Muscle of back (tissue), 11 donors: ENCODE measurements around the gene FZD4. TPM values are rescaled to one million over a fixed set of nuclear protein-coding genes. Genes with fewer than 3 reads are reported as not detected.
"Not testable (repeated sequence)": the region's sequence is repeated elsewhere in the genome, so short reads cannot be mapped to it uniquely, and the experiment has no call there.

Experiments used
- DNase-seq, 3 donors: peaks; one replicate each; pipeline versions ENCODE4 v3.0.0 to v3.0.0-alpha.2; 2013
- polyA plus RNA-seq, 10 donors: library from polyadenylated mRNA; unstranded; fragments of 120-200 nt; gene quantifications; one replicate each; pipeline ENCODE4 v1.2.1, GENCODE V29; 2013; ENCODE audit not compliant: insufficient read length in 10 of 10

The FZD4 gene
- polyA plus RNA-seq, 10 donors = 31.5 to 45.4 (median 36.5) TPM

DNA sequence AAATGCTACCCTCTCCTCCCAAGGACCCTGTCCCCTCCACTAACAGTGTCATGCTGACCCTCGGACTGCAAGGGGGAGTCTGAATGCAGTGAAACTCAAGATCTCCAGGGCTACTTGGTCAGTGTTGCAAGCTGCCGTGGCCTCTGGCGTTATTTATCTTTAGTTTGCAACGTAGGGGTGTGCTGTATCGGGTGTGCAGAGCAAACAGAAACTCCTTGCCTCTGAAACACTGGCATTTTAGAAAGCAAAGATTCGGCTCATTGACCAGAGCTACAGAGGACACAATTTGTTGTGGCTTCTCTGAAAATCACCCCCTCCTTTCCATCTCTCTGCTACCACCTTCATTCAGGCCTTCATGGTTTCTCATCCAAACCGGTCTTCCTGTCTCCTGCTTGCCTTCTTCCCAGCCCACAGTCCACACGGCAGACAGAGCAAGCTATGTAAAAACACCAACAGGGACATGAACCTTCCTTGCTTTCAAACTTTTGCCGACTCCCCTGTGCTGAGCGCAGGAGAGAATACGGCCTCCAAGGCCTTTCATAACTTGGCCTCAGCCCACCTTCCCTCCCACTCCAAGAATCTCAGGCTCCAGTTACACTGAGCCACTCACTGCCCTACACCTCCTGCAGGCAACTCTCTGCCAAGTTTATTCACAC, 14.9 kb downstream of the FZD4 start:
- DNase-seq = peak in 2 of 3 donors; percentile 74 to 86

DNA sequence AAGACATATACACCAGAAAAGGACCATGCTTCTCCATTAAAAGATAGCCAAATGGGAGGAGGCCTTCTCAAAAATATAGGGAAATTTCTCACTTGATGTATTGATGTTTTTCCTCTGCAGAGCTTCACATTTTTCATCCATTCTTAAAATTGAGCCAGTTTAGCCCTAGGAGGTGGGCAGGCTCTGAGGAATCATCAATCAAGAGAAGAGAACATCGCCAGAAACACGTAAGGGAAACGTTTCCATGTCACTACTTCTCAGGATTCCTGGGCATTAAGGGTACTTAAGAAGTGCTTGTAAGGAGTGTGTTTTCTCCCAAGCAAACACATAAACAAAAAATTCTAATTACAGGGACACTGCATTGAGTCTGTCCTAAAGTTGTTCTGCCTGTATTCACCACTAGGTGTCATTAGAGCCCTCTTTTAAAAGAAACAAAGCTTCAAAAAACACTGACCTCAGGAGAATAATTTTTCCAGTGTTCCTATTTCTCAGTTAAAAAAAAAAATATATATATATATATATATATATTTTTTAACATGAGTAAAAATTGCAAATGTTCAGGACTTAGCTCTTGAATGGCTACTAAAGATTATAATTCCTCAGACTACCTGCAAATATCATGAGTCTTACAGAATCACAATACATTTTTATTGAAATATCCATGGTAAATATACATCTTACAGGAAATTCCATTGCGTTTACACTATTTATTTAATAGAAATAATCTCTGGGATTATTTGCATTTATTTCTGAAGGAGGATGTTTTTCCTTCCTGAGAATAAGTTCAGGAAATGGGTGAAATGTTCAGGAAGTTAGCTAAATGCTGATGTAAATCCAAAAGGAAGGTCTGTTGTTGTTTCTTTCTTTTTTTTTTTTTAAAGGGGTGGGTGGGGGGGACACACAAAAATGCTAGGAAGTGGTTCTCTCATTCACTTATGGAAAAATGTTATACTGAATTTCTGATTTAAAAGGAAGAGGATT, 16.0 kb downstream of the FZD4 start:
- DNase-seq = peak in 2 of 3 donors; percentile 67 to 84

DNA sequence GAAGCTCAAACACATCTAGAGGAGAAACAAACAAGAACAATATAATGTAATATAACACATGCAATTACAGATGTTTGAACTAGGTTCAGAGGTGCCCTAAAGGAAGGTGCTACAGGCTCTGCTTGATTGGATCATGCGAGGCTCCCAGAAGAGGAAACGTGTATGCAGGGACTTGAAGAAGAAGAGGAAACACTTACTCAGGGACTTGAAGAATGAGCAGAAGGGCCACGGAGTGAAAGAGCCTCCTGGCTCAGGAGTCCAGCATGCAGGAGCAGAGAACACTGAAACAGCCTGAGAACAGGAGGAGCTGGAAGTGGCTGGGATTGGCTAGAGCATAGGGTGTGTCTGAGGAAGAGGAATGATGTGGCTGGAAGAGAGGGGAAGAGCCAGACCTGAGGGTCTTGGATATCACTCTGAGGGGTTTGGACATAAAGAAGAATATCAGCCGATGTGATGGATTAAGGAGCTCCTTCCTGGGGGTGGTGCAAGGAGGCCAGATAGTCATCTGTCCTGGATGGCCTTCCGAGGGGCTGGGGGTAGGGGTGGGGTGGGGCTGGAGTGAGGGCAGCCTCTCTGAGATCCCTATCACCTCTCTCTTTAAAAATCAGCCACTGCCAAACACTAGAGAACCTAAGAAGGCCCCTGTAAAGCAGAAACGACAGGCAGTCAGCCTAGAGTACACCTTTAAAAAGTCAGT, 16.8 kb downstream of the FZD4 start:
- DNase-seq = no peak

DNA sequence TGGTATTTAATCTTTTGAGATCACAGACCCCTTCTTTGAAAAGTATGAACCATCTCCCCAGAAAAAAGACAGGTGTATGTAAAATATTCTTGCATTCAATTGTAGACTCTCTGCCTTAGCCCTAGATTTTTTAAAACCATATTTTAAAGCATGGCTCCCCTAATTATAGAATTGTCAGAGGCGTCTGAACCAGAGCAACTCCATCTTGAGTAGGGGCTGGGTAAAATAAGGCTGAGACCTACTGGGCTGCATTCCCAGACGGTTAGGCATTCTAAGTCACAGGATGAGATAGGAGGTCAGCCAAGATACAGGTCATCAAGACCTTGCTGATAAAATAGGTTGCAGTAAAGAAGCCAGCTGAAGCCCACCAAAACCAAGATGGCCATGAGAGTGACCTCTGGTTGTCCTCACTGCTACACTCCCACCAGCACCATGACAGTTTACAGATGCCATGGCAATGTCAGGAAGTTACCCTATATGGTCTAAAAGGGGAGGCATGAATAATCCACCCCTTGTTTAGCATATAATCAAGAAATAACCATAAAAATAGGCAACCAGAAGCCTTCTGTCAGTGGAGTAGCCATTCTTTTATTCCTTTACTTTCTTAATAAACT, 17.9 kb downstream of the FZD4 start:
- DNase-seq = not testable (repeated sequence)

DNA sequence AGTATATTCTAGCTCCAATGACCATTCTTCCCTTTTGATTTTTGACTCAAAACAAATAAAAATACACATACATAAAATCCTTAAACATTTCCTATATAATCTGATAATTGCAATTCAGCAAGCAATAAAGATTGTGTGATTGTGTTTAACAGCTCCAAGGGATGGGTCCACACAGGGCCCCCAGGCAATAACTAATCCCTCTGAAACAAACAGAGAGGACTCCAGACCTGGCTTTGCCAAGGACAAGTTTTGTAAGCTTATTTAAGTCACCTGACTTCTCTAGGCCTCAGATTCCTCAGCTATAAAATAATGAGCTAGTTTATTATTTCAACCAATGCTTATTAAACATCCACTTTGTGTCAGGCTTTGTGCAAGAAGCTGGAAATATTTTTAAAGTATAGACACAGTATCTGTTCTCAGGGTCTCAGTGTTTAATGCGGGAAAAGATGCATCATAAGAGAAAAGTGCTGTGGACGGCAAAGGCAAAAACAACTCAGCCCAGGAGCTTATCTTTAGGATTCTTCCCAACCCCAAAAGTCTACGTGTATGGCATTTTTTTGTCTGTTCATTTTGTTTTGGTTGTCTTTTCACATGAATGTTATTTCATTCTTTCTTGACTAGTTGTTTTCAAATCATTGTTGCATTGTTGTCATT, 20.1 kb downstream of the FZD4 start:
- DNase-seq = no peak

DNA sequence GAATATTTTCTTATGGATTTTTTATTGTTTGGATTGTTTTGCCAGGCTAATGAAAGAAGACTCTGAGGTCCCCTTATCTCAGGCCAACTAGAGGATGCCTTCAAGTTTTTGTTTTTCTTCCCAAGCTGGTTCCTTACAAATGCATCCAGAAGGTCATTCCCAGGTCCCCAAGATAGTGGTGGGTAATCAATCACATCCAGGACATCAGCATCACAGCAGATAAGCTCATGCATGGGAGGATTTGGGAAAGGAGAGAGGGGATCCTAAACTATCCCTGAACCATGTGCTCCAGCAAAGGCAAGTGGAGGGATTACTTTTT, 20.7 kb downstream of the FZD4 start:
- DNase-seq = no peak

DNA sequence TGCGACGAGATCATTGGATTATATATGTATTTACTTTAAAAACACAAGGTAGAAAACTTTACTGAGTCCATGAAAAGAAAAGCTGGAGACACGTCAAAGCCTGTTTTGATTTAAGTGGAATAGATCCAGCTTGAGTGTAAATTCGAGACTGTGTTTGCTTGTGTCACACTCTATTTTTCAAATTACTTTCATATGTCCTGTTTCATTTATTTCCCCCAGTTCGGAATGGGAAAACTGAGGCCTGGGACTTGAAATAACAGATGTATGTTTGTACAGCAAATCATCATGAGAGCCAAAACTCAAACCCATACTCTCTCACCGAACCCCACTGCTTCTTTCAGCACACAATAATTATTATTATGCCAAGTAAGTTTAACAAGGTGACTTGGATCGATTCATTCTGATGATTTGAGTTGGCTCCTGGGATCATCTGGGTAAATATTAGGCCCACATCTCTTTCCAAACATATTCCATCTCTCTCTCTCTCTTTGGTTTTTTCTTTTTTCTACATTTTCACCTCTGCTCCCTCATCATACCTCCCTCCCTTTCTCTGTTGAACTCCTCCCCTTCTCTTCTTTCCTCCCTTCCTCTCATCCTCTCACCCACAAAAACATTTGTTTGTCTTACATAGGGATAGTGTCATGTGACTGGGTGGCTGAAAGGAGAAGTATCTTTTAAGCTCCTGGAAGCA, 21.2 kb downstream of the FZD4 start:
- peak in 1 of 3 donors; percentile 70 for DNase-seq

DNA sequence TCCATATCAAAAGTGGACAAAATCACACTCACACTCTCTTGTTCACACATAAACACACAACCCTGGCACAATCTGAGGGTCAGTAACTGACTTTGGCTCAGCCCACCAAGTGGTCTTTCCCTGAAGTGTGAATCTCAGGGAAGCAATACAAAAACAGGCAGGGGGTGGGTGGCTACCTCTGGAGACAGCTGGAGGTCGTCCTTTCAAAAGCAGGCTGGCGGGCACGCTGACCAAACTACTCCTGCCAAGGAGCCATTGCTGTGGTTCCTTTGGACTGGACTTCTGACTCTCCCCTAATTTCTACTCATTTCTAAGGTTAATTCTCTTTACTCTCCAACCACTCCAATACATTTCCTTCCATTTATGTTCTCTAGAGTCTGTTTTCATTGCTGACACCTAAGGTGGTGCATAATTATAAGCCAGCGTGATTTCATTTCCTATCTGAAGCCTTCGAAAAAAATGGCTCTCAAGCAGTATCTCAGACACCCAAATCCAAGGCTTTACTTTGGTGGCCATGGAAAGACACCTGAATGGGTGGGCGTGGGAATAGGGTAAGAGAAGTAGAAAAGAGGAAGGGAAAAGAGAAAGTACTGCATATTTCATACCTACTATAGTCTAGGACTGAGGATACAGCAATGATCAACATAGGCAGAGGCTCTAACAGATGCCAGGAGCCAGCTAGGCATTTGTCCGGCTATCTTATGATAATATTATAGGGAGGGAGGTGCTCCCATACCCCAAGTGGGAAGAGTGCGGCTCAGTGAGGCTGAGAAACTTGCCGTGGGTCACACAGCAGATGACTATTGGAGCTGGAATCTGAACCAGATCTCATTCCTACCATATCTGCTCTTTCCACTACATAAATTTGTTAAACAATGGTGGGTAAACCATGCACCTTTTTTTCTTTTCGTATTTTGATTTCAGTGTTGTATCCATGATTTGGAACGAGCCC, 22.0 kb downstream of the FZD4 start:
- DNase-seq = no peak

DNA sequence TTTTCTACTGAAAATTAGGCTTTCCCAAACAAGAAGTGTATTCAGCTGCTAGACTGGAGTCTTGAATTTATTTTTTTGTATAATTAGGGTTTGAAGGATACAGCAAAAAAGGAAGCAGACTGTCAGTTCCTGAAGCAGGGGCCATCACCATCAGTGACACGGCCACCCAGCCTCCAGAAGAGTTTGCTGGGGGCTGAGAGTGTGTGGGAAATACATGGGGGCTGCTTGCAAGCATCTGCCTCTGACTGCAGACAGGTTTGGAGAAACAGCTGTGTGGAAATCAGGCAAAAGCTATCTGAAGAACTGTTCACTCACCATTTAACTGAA, 23.0 kb downstream of the FZD4 start:
- peak in 1 of 3 donors; percentile 63 for DNase-seq

DNA sequence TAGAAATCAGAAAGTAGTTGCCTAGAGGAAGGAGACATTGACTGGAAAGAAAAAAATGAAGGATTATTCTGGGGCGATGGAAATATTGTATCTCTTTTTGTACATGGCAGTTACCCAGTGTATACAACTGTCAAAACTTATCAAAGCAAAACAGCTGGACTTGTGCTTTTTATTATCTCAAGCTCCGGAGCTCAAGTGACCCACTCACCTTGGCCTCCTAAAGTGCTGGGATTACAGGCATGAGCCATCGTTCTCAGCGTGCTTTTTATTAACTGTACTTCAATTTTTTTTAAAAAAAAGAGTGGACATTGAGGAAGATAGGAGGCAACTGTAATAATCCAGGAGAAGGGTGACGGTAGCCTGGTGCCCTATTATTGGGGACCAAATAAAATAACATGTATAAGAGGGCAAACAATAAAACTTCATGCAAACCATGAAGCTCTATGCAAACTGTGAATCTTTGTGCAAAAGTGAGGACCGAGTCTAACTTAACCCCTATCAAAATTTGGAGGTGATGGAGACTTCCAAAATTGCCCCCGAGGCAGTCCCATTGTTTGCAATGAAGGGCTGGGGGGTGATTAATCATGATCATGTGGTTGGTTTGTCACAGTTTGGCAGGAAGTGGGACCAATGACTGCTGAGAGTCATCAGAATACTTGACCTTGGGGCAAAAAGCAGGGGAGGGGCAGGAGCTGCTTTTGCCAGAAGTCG, 23.5 kb downstream of the FZD4 start:
- DNase-seq = no peak

DNA sequence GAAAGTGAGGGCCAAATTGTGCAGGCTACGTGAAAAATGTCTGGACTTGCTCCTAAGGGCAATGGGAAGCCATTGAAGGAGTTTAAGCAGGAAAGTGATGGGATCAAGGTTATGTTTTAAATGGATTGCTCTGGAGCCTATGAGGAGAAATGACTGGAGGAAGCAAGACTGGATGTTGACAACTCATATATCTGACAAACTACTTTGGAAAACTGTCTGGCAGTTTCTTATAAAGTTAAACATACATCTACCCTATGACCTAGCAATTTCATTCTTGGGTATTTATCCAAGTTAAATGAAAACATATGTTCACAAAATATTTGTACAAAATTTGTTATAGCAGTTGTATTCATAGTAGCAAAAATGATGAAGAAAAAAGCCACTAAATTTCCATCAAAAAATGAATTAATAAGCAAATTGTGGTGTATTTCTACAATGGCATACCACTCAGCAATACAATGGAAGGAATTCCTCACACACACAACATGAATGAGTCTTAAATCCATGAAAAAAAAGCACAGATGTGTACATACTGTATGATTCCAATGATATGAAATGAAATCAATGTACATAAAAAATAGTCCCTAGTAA, 24.1 kb downstream of the FZD4 start:
- DNase-seq = peak in 1 of 3 donors; percentile 81

DNA sequence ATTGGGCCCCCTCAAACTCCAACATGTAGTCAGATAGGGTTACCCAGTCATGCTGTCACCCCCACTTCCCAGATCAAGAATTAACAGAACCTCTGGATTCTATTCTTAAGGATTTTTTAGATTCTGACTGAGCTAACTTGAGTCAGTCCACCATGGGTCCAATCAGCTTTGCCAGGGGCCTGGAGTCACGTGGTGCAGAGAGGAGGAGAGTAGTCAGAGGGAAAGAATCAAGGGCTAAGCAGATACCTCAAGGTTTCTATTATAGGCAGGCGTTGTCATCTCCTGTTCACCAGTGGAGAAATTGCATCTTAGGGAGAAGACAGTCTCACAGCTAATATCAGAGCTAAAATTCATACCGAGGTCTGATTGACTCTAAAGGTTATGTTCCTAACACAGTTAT, 28.2 kb downstream of the FZD4 start:
- DNase-seq = no peak

DNA sequence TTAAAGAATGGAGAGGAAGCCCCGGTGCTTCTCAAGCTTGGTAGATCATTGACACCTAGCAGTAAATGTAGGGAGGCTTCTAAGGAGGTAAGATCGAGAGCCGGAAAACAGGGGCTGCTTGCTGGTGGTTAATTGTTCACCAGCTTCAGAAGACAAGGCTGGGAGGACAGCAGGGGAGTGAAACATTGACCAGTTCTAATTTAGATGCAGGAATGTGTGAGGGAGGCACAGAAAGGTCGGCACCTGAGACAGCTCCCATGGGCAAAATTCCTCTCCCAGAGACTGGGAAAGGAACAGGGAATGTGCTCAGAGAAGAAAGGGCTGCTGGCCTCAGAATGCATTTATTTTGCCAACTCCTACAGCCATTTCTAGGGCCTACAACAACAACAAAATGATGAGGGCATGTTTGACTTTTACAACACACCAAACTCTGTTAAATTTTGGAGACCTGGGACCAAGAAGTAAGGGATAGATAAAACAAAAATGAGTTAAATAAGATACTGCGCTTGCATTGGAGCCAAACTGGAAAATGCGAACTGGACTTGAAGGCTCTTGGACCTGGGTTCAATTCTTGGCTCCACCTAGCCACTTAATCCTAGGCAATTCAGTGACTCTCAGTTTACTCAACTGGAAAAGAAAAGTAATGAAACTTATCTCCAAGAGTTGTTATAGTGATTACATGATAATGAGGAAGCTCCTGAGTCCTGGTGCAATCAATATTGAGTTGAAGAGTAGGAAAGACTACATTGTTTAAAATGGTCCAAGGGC, 31.0 kb downstream of the FZD4 start:
- peak in 1 of 3 donors; percentile 60 for DNase-seq

DNA sequence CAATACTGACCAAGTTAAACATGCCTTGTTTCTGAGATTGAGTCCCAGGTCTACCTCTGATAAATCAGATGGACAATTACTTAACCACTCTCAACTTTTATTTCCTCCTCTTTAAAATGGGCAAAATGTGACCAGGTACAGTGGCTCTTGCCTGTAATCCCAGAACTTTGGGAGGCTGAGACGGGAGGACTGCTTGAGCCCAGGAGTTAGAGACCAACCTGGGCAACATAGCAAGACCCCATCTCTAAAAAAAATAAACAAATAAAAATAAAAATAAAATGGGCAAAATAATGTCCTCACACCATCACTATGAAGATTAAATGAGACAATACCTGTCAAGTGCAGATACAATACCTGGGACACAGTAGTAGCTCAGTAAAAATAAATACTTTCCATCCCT, 33.0 kb downstream of the FZD4 start:
- no peak for DNase-seq

DNA sequence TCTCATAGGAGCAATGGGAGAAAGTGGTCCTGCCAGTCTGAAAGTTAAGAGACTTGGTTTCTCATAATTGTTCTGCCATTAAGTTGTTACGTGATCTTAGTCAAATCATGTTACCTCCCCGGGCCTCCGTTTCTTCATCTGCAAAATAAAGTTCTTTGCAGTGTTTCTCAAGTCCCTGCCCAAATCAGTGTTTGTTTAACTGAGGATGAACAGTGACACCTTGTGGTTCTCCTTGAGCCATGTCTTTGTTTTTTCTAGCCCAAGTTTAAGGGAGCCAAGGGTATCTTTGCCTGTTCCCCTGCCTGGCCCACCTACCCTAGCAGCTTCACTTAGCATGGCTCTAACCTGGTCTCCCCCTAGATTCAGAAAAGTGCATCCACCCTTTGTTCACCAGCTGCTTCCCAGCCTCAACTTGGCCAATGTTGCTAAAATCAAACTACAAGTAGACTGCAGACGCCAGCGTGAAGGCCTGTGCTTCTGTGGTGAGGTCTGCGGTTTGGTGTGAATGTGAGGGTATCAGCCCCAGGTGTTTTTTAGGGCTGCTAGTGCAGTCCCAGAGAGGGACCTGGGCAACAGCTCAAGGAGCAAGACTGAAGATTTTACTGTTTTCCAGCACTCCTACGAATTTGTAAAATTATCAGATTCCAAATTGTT, 35.5 kb downstream of the FZD4 start:
- DNase-seq = peak in 1 of 3 donors; percentile 85

DNA sequence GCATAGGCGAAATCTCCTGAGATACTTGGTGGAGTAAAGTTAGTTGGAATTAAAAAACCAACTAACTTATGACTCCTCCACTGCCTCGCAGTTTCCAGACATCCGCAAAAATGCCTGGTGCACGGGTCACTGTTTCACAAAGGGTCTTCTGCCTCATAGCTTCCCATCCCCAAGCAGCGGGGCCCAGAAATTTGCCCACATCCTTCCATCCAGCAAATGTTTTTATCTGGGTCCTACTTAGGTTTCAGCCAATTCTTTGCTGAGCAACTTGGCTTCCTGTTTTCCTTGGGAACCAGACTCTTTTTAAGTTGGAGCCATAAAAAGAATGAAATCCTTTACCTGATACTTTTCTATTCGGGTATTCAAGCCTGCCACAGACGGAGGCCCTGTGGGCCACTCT, 36.2 kb downstream of the FZD4 start:
- peak in 1 of 3 donors; percentile 40 for DNase-seq

DNA sequence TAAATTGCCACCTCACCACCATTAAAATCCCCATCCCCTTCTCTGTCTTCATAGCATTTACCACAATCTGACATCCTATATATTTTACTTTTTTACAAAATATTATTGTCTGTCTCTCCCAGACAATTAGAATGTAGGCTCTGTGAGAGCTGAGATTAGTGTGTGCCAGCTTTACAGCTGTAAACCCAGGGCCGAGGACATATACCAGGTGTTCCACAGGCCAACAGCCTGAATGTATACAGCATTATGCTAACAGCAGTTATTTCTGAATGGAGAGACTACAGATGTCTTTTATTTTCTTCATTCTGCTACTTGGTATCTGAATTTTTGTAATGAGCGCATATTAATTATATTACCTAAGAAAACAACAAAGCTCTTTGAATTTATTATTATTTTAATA, 36.7 kb downstream of the FZD4 start:
- DNase-seq = no peak
